GM12865 (cell line): ENCODE data around the gene SLC12A6.

Experiments used
- DNase-seq: peaks from one replicate; pipeline ENCODE4 v3.0.0; 2010; ENCODE audit warnings: low read depth
- H3K4me3 ChIP-seq: 2 replicates; pipeline ENCODE4 v1.5.1; 2011; ENCODE audit warnings: mild to moderate bottlenecking, low read depth, low read length, control low read depth
- TF ChIP-seq, protein P1 (sequence below): IDR thresholded peaks from 2 replicates; pipeline ENCODE4 v1.5.1; 2011; ENCODE audit warnings: low read length, control low read depth, low read depth, inconsistent platforms; ENCODE audit not compliant: insufficient read depth; ENCODE audit errors: missing control alignments

Gene SLC12A6

DNA sequence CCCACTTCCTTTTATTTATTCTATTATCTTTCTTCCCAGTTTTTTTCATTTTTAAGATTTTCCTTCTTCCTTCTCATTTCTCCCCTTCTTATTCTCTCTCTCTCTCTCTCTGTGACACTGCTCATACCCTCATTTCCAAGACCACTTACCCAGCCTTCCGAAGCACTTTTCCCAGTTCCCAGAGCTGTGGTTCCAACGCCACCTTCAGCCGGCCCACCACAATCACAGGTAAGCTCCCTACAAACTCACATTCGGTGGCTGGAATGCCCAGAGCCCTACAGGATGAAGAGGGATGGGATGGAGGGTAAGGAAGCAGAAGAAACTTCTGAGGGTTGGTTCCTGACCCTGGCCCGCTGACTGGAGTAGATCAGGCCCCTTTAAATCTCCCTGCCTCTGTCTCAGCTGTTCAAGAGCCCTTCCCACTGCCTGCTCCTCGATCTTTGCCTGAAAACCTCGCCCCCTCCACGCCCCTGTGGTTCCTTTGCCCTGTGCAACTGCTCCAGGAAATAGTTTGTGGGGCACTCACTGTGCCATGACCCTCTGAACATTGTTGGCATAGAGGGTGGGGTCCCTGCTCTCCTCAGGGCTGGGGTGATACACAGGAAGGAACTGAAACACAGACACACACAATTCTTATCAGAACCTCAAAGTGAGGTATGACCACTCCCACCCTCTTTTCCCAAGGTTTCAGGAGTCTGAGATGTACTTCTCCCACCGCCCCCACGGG is 24.6 kb upstream of the SLC12A6 start:
- no peak for DNase-seq
- no peak overlapping the region for H3K4me3 ChIP-seq
- TF ChIP-seq, protein P1, sequence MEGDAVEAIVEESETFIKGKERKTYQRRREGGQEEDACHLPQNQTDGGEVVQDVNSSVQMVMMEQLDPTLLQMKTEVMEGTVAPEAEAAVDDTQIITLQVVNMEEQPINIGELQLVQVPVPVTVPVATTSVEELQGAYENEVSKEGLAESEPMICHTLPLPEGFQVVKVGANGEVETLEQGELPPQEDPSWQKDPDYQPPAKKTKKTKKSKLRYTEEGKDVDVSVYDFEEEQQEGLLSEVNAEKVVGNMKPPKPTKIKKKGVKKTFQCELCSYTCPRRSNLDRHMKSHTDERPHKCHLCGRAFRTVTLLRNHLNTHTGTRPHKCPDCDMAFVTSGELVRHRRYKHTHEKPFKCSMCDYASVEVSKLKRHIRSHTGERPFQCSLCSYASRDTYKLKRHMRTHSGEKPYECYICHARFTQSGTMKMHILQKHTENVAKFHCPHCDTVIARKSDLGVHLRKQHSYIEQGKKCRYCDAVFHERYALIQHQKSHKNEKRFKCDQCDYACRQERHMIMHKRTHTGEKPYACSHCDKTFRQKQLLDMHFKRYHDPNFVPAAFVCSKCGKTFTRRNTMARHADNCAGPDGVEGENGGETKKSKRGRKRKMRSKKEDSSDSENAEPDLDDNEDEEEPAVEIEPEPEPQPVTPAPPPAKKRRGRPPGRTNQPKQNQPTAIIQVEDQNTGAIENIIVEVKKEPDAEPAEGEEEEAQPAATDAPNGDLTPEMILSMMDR = no peak

DNA sequence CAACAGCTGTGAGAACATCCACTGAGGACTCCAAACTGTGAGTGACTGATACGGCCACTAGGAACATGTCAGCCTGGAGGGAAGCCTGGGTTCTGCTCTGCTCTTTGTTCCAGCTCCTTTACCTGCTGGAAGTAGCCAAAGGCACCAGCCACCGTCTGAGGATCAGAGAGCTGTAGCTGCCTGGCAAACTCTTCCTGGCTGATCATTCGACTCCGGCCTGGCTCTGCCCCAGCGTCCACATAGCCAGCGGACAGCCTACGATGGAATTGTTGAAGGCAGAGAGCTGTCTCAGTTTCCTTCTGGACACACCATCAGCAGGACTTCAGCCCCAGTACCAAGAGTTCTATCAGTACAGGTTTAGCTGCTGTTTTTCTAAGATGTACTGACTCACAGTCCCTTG is 23.7 kb upstream of the SLC12A6 start:
- no peak for DNase-seq
- TF ChIP-seq, protein P1 = no peak
- H3K4me3 ChIP-seq = no peak overlapping the region

DNA sequence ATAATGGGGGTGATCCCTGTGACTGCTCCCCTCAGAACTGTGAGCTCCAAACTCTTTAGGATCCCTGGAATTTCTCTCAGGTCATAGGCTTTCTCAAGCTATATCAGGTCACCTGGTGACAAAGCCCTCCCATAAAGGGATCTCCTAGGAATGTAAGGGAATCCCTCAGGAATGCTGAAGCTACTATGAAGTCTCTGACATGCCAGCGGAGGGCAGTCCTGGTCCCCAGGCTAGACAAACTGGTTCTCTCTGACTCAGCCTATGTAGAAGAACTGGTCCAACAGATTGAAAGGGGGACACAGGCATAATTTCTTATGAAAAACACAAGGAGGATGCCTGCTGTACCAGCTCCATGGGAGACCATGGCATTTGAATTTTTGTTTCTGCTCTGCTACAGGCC is 22.7 kb upstream of the SLC12A6 start:
- H3K4me3 ChIP-seq = no peak overlapping the region
- TF ChIP-seq, protein P1 = no peak
- DNase-seq = no peak

DNA sequence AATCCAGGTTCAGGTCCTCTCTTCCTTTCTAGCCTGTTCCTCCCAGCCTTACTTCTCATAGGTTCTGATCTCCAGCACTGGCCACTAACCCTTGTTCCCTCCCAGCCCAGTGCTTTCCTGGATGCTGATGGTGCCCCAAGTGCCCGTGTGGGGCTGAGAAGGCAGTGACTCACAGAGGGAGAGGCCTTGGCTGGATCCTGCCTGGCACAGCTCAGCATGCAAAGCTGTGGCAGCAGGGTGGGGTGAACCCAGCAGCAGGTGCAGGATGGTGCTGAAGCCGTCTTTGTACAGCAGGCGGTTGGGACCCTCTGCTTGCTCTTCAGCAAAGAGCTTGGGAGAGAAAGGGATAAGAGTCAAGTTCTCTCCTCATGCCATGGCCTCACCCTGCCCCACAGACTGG is 21.8 kb upstream of the SLC12A6 start:
- TF ChIP-seq, protein P1 = no peak
- H3K4me3 ChIP-seq = no peak overlapping the region
- no peak for DNase-seq

DNA sequence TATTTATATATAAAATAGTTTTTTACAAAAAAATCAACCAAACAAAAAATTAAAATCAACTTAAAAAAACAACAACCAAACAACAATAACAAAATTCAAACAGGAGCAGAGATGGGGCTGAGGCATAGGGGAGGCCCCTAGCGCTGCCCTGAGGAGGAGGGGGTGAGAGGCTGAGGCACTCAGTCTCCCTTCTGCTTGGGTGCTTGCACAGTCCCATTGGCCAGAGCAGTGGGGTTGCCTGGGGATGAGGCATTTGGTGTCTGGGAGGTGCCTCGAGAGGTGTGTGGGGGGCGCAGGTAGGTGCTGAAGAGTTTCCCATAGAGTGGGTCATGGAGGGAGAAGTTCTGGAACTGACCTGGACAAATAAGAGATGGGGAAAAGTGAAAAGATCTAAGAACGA is 21.4 kb upstream of the SLC12A6 start:
- TF ChIP-seq, protein P1 = no peak
- H3K4me3 ChIP-seq = no peak overlapping the region
- no peak for DNase-seq

DNA sequence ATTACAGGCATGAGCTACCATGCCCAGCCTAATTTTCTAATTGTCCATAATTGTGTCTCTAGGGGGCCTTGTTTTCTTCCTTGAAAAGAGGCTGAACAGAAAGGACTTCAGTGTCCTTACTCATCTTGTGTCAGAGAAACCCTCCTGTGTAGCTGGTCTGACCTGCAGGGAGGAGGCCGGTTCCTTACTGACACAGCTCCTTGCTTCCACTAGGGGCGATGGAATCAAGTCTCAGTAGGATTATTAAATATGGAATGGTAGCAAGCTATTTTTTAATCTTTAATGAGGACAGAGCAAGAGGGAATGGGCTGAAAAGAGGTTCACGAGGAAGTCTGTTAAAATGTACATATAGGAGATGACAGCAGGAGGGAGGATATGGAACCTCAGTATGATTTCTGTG is 20.8 kb upstream of the SLC12A6 start:
- TF ChIP-seq, protein P1 = no peak
- no peak overlapping the region for H3K4me3 ChIP-seq
- DNase-seq = no peak

DNA sequence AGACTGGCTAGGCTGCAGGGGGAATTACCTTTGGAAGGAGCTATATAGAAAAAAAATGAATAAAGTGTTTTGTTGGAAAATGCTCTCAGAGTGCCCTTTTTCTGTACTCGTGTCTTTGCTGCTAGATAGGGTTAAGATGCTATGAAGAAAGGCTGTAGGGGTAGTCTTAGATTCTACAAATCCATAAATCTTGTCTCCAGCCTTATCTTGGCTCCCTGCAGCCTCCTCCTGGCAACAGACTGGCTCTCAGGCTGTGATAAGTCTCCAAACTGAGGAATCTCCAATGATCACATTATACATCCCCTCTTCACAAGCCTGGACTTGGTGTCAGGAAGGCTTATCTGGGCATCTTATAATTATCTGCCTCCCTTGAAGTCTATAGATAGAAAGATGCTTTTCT is 20.1 kb upstream of the SLC12A6 start:
- DNase-seq = no peak
- TF ChIP-seq, protein P1 = no peak
- H3K4me3 ChIP-seq = no peak overlapping the region
